ENCODE results near the gene CCL1.

Gene CCL1

GRCh38 chr17:34397265-34397664 is 34.2 kb upstream of the CCL1 start:
- Histone ChIP-seq H3K27ac (ENCODE audit: low read depth, low read length) (no peak overlapping the region), H3K36me3 (ENCODE audit: insufficient read depth, low read length) (no peaks in the 10 kb centered on the region), H3K9ac (ENCODE audit: low read length) (no peak overlapping the region), H3K27me3 (ENCODE audit: control insufficient read depth in 1 of 2, insufficient read depth in 2 of 2, low read length in 2 of 2) (peaks cover 0 to 4% of the 10 kb centered on the region in 2 donors), H3K4me3 (ENCODE audit: low read depth in 1 of 2, low read length in 2 of 2) (no peak overlapping the region), H3K4me1 (ENCODE audit: insufficient read depth, low read length) (no peaks in the 10 kb centered on the region), H3K9me3 (ENCODE audit: low read length) (no peaks in the 10 kb centered on the region)

GRCh38 chr17:34393401-34393800 is 30.4 kb upstream of the CCL1 start:
- H3K36me3 ChIP-seq (ENCODE audit: insufficient read depth, low read length) = no peaks in the 10 kb centered on the region
- H3K9ac ChIP-seq (ENCODE audit: low read length) = no peak overlapping the region
- no peaks in the 10 kb centered on the region for H3K9me3 ChIP-seq (ENCODE audit: low read length)
- H3K4me3 ChIP-seq (ENCODE audit: low read depth in 1 of 2, low read length in 2 of 2) = no peak overlapping the region
- no peaks in the 10 kb centered on the region for H3K4me1 ChIP-seq (ENCODE audit: insufficient read depth, low read length)
- H3K27me3 ChIP-seq (ENCODE audit: control insufficient read depth in 1 of 2, insufficient read depth in 2 of 2, low read length in 2 of 2) = no peaks in the 10 kb centered on the region
- no peak overlapping the region for H3K27ac ChIP-seq (ENCODE audit: low read depth, low read length)

GRCh38 chr17:34391241-34391640 is 28.2 kb upstream of the CCL1 start:
- Histone ChIP-seq H3K4me1 (ENCODE audit: insufficient read depth, low read length) (no peaks in the 10 kb centered on the region), H3K27ac (ENCODE audit: low read depth, low read length) (no peak overlapping the region), H3K9ac (ENCODE audit: low read length) (no peak overlapping the region), H3K9me3 (ENCODE audit: low read length) (no peaks in the 10 kb centered on the region), H3K36me3 (ENCODE audit: insufficient read depth, low read length) (no peaks in the 10 kb centered on the region), H3K4me3 (ENCODE audit: low read depth in 1 of 2, low read length in 2 of 2) (no peak overlapping the region), H3K27me3 (ENCODE audit: control insufficient read depth in 1 of 2, insufficient read depth in 2 of 2, low read length in 2 of 2) (no peaks in the 10 kb centered on the region)

GRCh38 chr17:34390649-34391048 is 27.6 kb upstream of the CCL1 start:
- Histone ChIP-seq H3K4me1 (ENCODE audit: insufficient read depth, low read length) (no peaks in the 10 kb centered on the region), H3K4me3 (ENCODE audit: low read depth in 1 of 2, low read length in 2 of 2) (no peak overlapping the region), H3K27me3 (ENCODE audit: control insufficient read depth in 1 of 2, insufficient read depth in 2 of 2, low read length in 2 of 2) (no peaks in the 10 kb centered on the region), H3K9ac (ENCODE audit: low read length) (no peak overlapping the region), H3K9me3 (ENCODE audit: low read length) (no peaks in the 10 kb centered on the region), H3K36me3 (ENCODE audit: insufficient read depth, low read length) (no peaks in the 10 kb centered on the region), H3K27ac (ENCODE audit: low read depth, low read length) (no peak overlapping the region)

GRCh38 chr17:34389126-34389750 is 26.2 kb upstream of the CCL1 start:
- no peak overlapping the region for H3K27ac ChIP-seq (ENCODE audit: low read depth, low read length)
- H3K4me3 ChIP-seq (ENCODE audit: low read depth in 1 of 2, low read length in 2 of 2) = no peak overlapping the region
- no peak overlapping the region for H3K9ac ChIP-seq (ENCODE audit: low read length)
- no peaks in the 10 kb centered on the region for H3K9me3 ChIP-seq (ENCODE audit: low read length)
- no peaks in the 10 kb centered on the region for H3K27me3 ChIP-seq (ENCODE audit: control insufficient read depth in 1 of 2, insufficient read depth in 2 of 2, low read length in 2 of 2)
- H3K4me1 ChIP-seq (ENCODE audit: insufficient read depth, low read length) = no peaks in the 10 kb centered on the region
- H3K36me3 ChIP-seq (ENCODE audit: insufficient read depth, low read length) = no peaks in the 10 kb centered on the region

GRCh38 chr17:34387566-34387965 is 24.5 kb upstream of the CCL1 start:
- no peaks in the 10 kb centered on the region for H3K27me3 ChIP-seq (ENCODE audit: control insufficient read depth in 1 of 2, insufficient read depth in 2 of 2, low read length in 2 of 2)
- no peaks in the 10 kb centered on the region for H3K4me1 ChIP-seq (ENCODE audit: insufficient read depth, low read length)
- no peak overlapping the region for H3K9ac ChIP-seq (ENCODE audit: low read length)
- no peaks in the 10 kb centered on the region for H3K9me3 ChIP-seq (ENCODE audit: low read length)
- H3K4me3 ChIP-seq (ENCODE audit: low read depth in 1 of 2, low read length in 2 of 2) = no peak overlapping the region
- H3K36me3 ChIP-seq (ENCODE audit: insufficient read depth, low read length) = no peaks in the 10 kb centered on the region
- no peak overlapping the region for H3K27ac ChIP-seq (ENCODE audit: low read depth, low read length)

- H3K36me3 ChIP-seq (ENCODE audit: insufficient read depth, low read length) = no peaks in the 10 kb centered on the region
- no peak overlapping the region for H3K4me3 ChIP-seq (ENCODE audit: low read depth in 1 of 2, low read length in 2 of 2)
- no peak overlapping the region for H3K9ac ChIP-seq (ENCODE audit: low read length)
- no peaks in the 10 kb centered on the region for H3K27me3 ChIP-seq (ENCODE audit: control insufficient read depth in 1 of 2, insufficient read depth in 2 of 2, low read length in 2 of 2)
- H3K27ac ChIP-seq (ENCODE audit: low read depth, low read length) = no peak overlapping the region
- no peaks in the 10 kb centered on the region for H3K4me1 ChIP-seq (ENCODE audit: insufficient read depth, low read length)
- no peaks in the 10 kb centered on the region for H3K9me3 ChIP-seq (ENCODE audit: low read length)
Measured at GRCh38 chr17:34386697-34387550, 23.9 kb upstream of the CCL1 start.

- no peak overlapping the region for H3K4me3 ChIP-seq (ENCODE audit: low read depth in 1 of 2, low read length in 2 of 2)
- no peak overlapping the region for H3K27ac ChIP-seq (ENCODE audit: low read depth, low read length)
- no peaks in the 10 kb centered on the region for H3K4me1 ChIP-seq (ENCODE audit: insufficient read depth, low read length)
- no peak overlapping the region for H3K9ac ChIP-seq (ENCODE audit: low read length)
- no peaks in the 10 kb centered on the region for H3K36me3 ChIP-seq (ENCODE audit: insufficient read depth, low read length)
- H3K27me3 ChIP-seq (ENCODE audit: control insufficient read depth in 1 of 2, insufficient read depth in 2 of 2, low read length in 2 of 2) = no peaks in the 10 kb centered on the region
- no peaks in the 10 kb centered on the region for H3K9me3 ChIP-seq (ENCODE audit: low read length)
Measured at GRCh38 chr17:34386343-34386696, 23.3 kb upstream of the CCL1 start.

- no peak overlapping the region for H3K4me3 ChIP-seq (ENCODE audit: low read depth in 1 of 2, low read length in 2 of 2)
Measured at GRCh38 chr17:34384822-34385605, 22.0 kb upstream of the CCL1 start.

GRCh38 chr17:34384271-34384670 is 21.2 kb upstream of the CCL1 start:
- H3K4me1 ChIP-seq (ENCODE audit: insufficient read depth, low read length) = no peaks in the 10 kb centered on the region
- H3K36me3 ChIP-seq (ENCODE audit: insufficient read depth, low read length) = no peaks in the 10 kb centered on the region
- H3K9me3 ChIP-seq (ENCODE audit: low read length) = no peaks in the 10 kb centered on the region
- H3K4me3 ChIP-seq (ENCODE audit: low read depth in 1 of 2, low read length in 2 of 2) = no peak overlapping the region
- no peaks in the 10 kb centered on the region for H3K27me3 ChIP-seq (ENCODE audit: control insufficient read depth in 1 of 2, insufficient read depth in 2 of 2, low read length in 2 of 2)
- no peak overlapping the region for H3K27ac ChIP-seq (ENCODE audit: low read depth, low read length)
- H3K9ac ChIP-seq (ENCODE audit: low read length) = no peak overlapping the region

More at GRCh38 chr17:34384822-34385605, 22.0 kb upstream of the CCL1 start:
- Histone ChIP-seq H3K9me3 (ENCODE audit: low read length) (no peaks in the 10 kb centered on the region), H3K27ac (ENCODE audit: low read depth, low read length) (no peak overlapping the region), H3K27me3 (ENCODE audit: control insufficient read depth in 1 of 2, insufficient read depth in 2 of 2, low read length in 2 of 2) (no peaks in the 10 kb centered on the region), H3K9ac (ENCODE audit: low read length) (no peak overlapping the region), H3K4me1 (ENCODE audit: insufficient read depth, low read length) (no peaks in the 10 kb centered on the region), H3K36me3 (ENCODE audit: insufficient read depth, low read length) (no peaks in the 10 kb centered on the region)

GRCh38 chr17:34383216-34383615 is 20.2 kb upstream of the CCL1 start:
- H3K27ac ChIP-seq (ENCODE audit: low read depth, low read length) = no peak overlapping the region
- H3K4me1 ChIP-seq (ENCODE audit: insufficient read depth, low read length) = no peaks in the 10 kb centered on the region
- H3K9me3 ChIP-seq (ENCODE audit: low read length) = no peaks in the 10 kb centered on the region
- H3K27me3 ChIP-seq (ENCODE audit: control insufficient read depth in 1 of 2, insufficient read depth in 2 of 2, low read length in 2 of 2) = no peaks in the 10 kb centered on the region
- no peaks in the 10 kb centered on the region for H3K36me3 ChIP-seq (ENCODE audit: insufficient read depth, low read length)
- no peak overlapping the region for H3K9ac ChIP-seq (ENCODE audit: low read length)
- H3K4me3 ChIP-seq (ENCODE audit: low read depth in 1 of 2, low read length in 2 of 2) = no peak overlapping the region
